DLD1 (cell line): ENCODE data around the gene TRIM37.

Experiments used
- in situ Hi-C: cut with HindIII; loops from 2 replicates; pipeline ENCODE4 v1.10.0; 2017; ENCODE audit warnings: low sequenced_read_pairs

Gene TRIM37

DNA sequence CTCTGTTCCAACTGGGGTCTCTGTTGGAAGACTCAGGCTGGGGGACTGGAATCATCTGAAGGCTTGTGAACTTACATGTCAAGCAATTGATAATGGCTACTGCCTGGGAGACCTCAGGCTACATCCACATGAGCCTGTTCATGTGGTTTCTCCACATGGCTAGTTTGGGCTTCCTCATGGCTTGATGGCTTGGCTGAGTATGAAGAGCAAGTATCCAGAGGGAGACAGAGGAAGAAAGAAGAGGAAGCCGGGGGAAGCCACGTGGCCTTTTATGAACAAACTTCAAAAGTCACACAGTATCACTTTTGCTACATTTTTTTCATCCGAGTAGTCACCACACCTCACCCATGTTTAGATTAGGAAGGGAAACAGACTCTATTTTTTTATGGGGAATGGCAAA, 158.9 kb downstream of the TRIM37 start:
- in situ Hi-C loops: no loop called here

DNA sequence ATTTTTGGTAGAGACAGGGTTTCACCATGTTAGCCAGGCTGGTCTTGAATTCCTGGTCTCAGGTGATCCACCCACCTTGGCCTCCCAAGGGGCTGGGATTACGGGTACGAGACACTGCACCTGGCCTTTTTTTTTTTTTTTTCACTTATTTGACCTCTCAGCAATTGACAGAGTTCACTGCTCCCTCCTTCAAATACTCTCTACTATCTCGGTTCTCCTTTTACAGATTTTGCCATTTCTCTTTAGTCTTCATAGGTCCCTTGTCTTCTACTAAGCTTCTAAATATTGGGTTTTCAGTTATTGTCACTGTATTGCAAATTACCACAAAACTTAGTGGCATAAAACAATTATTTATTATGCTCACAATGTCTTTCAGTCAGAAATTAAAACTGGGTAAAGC, 159.3 kb downstream of the TRIM37 start:
- in situ Hi-C loops: no loop called here

DNA sequence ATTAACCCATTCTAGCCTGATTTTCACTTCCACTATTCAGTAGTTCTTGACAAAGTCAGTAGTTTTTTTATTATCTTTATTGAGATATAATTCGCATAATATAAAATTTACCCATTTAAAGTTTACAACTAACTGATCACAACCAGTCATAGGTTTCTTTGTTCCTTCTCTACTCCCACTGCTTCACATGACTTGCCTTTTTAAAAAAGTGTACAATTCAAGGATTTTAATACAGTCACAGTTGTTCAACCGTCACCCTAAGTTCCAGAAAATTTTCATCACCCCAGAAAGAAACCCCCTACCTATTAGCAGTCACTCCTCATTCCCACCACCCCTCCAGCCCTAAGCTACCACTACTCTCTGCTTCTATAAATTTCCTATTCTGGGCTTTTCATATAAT, 162.5 kb downstream of the TRIM37 start:
- in situ Hi-C loops: no loop called here

DNA sequence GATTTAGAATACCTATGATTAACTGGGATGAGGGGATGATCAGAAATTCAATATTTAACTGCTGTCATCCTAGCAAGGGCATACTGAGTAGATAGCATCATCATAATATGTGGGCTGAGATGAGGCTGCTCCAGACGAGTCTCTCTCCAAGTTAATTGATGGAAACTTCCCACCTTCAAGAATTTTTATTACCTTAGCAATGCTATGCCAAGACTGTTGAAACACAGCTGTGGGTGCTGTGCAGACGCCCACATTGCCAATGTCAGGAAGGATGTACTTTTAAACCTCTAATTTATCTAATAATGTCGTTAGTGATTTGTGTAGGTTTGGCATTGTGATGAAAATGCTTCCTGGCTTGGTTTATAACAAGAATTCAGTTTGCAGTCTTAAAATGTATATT, 170.4 kb downstream of the TRIM37 start:
- in situ Hi-C loops: no loop called here

DNA sequence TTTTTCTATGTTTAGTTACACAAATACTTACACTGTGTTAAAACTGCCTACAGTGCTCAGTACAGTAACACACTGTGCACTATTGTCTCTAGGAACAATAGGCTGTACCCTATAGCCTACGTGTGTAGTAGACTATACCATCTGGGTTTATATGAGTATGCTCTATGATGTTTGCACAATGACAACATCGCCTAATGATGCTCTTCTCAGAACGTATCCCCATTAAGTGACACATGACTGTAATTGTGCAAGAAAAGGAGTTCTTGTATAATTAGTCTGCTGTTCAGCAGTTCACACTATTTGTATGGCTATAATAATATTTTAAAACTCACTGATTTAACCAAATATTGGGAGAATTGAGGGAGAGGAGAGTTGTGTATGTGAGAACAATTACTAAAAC, 173.7 kb downstream of the TRIM37 start:
- in situ Hi-C loops: no loop called here
